Spleen (tissue), 7 donors: Measurements from ENCODE around the gene FBXO39.

Experiments
- POLR2A ChIP-seq, 3 donors: fragments of 450-650 bp; IDR thresholded peaks; one replicate each; pipeline ENCODE4 v1.5.1; 2017; ENCODE audit warnings: antibody characterized with exemption in 3 of 3, mild to moderate bottlenecking in 1 of 3
- POLR2AphosphoS5 ChIP-seq, 3 donors: sonication (generic); formaldehyde crosslinking; IDR thresholded peaks; one replicate each; pipeline ENCODE4 v1.5.1; 2017; ENCODE audit warnings: antibody characterized with exemption in 3 of 3
- TF ChIP-seq, protein P1 (sequence below), 11 experiments: fragments of 200-600 bp in 7 of 11; fragments of 450-650 bp in 4 of 11; sonication (generic) in 4 of 11; IDR thresholded peaks in 8 of 11; conservative IDR thresholded peaks in 3 of 11; 1 replicate in 7 of 11; 2 replicates in 4 of 11; pipeline versions ENCODE4 v1.4.0 to v1.8.0; 2016 to 2021; ENCODE audit warnings: antibody characterized with exemption in 11 of 11, inconsistent platforms in 4 of 11, mild to moderate bottlenecking in 1 of 11
- donor health status: DM: no; HTN: no; CAD: no; lungs with moderate emphysema.
- donor health status: DM: no; HTN: no; CAD: no.
- donor health status: DM: no; HTN: no; CAD: no.

DNA sequence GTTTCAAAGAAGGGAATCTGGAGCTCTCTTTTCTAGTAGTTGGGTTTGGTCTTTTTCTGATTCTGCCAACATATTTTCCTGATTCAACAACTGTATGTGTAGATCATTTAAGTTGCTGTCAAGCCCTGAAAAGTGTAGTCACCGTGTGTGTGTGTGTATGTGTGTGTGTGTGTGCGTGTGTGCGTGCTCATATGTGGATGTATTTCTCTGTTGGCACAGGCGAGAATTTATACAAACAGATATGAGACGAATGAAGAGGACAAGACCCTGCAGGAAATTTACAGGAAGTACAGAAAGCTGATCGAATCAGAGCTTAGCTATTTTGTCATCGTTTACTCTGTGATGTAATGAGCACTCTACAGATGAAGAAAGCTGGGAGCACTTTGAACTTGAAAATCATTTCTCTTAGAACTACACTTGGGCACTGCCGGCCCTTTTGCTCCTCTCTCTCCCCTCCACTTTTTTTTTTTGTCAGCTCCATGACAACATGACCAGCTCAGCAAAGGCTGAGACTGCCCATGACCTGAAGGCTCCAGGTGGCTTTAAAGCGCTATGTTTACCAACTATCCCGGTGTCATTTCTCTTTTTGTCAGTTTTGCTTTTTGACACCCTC lies 11.2 kb downstream of the FBXO39 start:
- TF ChIP-seq POLR2AphosphoS5 (IDR thresholded peaks at IDR 0.05): no peak
- TF ChIP-seq, protein P1, sequence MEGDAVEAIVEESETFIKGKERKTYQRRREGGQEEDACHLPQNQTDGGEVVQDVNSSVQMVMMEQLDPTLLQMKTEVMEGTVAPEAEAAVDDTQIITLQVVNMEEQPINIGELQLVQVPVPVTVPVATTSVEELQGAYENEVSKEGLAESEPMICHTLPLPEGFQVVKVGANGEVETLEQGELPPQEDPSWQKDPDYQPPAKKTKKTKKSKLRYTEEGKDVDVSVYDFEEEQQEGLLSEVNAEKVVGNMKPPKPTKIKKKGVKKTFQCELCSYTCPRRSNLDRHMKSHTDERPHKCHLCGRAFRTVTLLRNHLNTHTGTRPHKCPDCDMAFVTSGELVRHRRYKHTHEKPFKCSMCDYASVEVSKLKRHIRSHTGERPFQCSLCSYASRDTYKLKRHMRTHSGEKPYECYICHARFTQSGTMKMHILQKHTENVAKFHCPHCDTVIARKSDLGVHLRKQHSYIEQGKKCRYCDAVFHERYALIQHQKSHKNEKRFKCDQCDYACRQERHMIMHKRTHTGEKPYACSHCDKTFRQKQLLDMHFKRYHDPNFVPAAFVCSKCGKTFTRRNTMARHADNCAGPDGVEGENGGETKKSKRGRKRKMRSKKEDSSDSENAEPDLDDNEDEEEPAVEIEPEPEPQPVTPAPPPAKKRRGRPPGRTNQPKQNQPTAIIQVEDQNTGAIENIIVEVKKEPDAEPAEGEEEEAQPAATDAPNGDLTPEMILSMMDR (IDR thresholded peaks at IDR 0.05 in 8 of 11, conservative IDR thresholded peaks at IDR 0.05 in 3 of 11): no peak
- no peak for TF ChIP-seq POLR2A (IDR thresholded peaks at IDR 0.05)
